Stimulated activated CD8-positive, alpha-beta memory T cell treated with anti-CD3 and anti-CD28 coated beads, Interleukin-12 subunit alpha, Interleukin-12 subunit beta, amount 100 ng/mL, for 1 hour (primary cell): ENCODE results near the gene HEATR5A.
"Not testable (repeated sequence)": the region's sequence is repeated elsewhere in the genome, so short reads cannot be mapped to it uniquely, and the experiment has no call there.

ENCODE experiments used
- DNase-seq: peaks from one replicate; pipeline ENCODE4 v3.0.0-alpha.2; 2020; ENCODE audit warnings: low read depth

Gene HEATR5A

DNA sequence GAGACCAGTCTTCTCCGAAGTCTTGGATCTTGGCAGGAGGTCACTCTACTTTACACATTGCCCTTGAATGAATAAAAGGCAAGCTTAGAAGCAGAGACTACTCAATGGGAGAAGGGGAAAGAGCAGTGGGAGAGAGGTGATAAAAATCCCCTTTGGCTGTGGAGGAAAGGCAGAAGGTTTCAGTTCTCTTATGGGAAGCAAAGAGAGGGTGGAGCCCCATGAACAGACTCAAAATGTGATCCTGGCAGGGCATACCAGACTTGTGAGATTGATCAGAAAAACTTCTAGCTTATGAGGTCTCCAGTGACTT is 163.2 kb downstream of the HEATR5A start:
- DNase-seq, result no peak

- DNase-seq, result no peak
These were observed 163.7 kb downstream of the HEATR5A start for GRCh38 chr14:31256534-31257243.

- DNase-seq, result not testable (repeated sequence)
These were observed 164.4 kb downstream of the HEATR5A start for GRCh38 chr14:31255918-31256317.

- no peak for DNase-seq
These were observed 165.1 kb downstream of the HEATR5A start for GRCh38 chr14:31255286-31255685.

DNA sequence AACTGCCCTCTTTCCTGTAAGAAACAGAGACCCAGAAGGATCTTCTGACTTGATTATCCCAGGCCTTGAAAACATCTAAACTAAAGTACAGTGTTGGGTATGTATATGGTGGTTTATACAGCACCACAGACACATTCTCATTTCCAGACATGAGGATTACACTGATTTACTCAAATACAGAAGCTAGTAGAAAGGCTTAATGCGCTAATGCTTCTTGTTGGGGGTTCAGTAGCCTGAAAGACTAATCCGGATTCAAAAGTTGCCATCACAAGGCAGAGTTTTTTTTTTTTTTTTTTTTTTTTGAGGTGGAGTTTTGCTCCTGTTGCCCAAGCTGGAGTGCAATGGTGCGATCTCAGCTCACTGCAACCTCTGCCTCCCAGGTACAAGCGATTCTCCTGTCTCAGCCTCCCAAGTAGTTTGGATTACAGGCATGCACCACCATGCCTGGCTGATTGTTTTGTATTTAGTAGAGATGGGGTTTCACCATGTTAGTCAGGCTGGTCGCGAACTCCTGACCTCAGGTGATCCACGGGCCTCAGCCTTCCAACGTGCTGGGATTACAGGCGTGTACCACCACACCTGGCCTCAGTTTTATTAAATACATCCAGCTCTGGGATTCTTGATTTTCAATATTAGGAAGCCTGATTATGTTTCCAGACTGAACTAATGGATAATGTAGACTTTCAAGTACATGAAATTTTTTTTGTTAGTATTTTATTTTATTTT is 166.4 kb downstream of the HEATR5A start:
- DNase-seq, result no peak

DNA sequence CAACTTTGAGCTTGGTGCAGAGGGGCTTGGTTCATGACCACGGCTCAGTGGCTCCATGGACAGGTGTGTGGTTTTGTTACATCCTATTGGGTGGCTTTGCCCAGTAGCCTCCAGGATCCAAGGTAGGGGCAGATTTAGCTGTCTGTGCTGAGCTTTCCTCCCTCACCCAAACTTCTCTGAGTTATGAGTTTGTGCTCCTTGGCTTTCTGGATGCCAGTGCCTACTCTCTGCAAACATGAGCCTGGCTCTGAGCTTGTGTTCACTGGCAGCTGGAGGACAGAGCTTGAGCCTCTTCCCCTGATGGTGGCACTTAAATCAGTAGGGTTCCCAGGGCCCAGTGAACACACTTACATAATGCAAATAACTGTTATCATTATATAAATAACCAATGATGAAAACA is 167.5 kb downstream of the HEATR5A start:
- DNase-seq, result no peak

DNA sequence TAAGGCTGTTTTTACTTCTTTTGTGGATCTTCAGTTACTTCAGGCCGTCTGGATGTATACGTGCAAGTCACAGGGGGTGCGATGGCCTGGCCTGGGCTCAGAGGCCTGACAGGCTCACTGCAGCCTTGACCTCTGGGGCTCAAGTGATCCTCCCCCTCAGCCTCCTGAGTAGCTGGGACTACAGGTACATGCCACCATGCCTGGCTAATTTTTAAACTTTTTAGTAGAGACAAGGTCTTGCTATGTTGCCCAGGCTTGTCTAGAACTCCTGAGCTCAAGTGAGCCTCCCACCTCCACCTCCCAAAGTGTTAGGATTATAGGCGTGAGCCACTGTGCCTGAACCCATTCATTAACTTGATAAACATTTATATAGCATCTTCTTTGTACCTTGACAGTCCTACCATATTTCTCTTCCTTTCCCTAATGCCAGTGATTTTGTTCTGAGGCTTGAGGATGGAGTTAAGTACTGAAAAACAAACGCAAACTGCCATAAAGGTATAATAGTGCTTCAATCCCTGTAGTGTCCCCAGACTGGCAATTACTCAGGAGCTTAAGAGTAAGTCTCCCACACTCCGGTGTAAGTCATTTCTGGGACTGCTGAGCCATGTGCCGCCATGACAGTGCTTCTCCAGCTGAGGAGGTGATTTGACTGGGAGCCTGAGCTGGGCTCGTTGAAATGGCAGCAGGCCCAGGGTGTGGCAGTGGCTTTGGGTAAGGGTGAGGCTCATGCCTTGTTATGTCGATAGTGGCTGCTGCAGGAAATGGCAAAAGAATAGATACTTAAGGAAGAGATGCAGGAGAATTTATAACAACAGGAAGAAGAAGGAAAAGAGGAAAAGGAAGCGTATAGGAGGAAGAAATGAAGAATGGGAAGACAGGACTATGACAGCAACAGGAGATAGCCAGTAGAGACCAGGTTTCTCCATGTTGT is 169.1 kb downstream of the HEATR5A start:
- no peak for DNase-seq

GRCh38 chr14:31244626-31245025 is 175.7 kb downstream of the HEATR5A start:
- no peak for DNase-seq

- DNase-seq, result no peak
These were observed 176.5 kb downstream of the HEATR5A start for GRCh38 chr14:31243860-31244259.

DNA sequence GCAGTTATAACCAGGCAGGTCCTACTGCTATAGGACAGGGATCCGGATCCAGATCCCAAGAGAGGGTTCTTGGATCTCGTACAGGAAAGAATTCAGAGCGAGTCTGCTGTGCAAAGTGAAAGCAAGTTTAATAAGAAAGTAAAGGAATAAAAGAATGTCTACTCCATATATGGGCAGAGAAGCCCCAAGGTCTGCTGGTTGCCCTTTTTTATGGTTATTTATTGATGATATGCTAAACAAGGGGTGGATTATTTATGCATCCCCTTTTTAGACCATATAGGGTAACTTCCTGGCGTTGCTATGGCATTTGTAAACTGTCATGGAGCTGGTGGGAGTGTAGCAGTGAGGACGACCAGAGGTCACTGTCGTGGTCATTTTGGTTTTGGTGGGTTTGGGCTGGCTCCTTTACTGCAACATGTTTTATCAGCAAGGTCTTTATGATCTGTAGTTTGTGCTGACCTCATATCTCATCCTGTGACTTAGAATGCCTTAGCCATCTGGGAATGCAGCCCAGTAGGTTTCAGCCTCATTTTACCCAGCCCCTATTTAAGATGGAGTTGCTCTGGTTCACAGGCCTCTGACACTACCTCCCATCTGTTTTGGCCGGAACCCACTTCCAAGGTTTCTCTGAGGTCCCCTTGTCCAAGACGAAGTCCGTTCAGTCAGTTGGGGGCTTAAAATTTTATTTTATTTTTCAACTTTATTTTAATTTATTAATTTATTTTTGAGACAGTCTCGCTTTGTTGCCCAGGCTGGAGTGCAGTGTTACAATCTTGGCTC is 178.0 kb downstream of the HEATR5A start:
- not testable (repeated sequence) for DNase-seq
